ENCODE measurements around the gene FTO.

DNA sequence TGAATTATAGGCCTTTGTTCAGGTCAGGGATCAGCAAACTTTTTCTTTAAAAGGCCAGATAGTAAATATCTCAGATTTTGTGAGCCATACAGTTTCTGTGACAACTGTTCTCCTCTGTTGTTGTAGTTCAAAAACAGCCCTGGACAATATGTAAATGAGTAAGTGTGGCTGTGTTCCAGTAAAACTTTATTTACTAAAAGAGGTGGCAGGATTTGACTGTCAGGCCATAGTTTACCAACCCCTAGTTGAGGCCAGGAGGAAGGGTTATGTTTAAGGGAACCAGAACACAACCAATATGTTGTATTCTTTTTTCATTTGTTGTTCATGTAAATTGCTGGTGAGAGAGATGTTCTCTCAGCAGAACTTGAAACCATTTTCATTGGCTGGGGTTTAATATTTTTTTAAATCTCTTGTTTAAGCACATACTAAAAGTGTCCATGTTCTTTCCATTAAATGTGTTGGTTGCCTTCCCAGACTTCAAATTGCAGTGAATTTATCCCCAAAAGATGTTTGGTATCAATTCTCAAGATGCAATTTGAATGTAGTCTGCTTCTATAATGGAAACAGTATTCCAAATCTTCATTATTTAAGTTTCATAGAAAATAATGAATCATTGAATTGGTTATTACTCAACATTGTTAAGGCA lies 260.3 kb downstream of the FTO start:
- TF ChIP-seq EP300 (IDR thresholded peaks at IDR 0.05) (no peak), CTCF (IDR thresholded peaks at IDR 0.05) (no peak), POLR2A (IDR thresholded peaks at IDR 0.05) (no peak), POLR2AphosphoS5 (IDR thresholded peaks at IDR 0.05) (no peak)
